CD4-positive, CD25-positive, alpha-beta regulatory T cell (primary cell): Measurements from ENCODE around the gene FAM98A. TPM values are rescaled to one million over a fixed set of nuclear protein-coding genes. Genes with fewer than 3 reads are reported as not detected.

ENCODE experiments used
- ATAC-seq, 2 donors: fragments of 150-1000 bp; cut with Tn5 transposase; one replicate each; pipeline ENCODE4 v1.10.0; 2021; ENCODE audit warnings: low read depth in 2 of 2, moderate number of reproducible peaks in 2 of 2, moderate library complexity in 1 of 2
- DNase-seq, 3 donors: peaks; one replicate each; pipeline versions ENCODE4 v3.0.0 to v3.0.0-alpha.2; 2012 to 2022; ENCODE audit warnings: mixed read lengths in 1 of 3
- H3K27ac ChIP-seq: one replicate; pipeline ENCODE4 v1.7.0; 2013; ENCODE audit warnings: mild to moderate bottlenecking, low read length; ENCODE audit not compliant: insufficient read depth, poor library complexity, severe bottlenecking
- H3K27me3 ChIP-seq: one replicate; pipeline ENCODE4 v1.7.0; 2013; ENCODE audit warnings: low read length; ENCODE audit not compliant: control insufficient read depth, insufficient read depth
- H3K36me3 ChIP-seq: one replicate; pipeline ENCODE4 v1.7.0; 2013; ENCODE audit warnings: mild to moderate bottlenecking, low read length, moderate library complexity; ENCODE audit not compliant: control insufficient read depth, insufficient read depth
- H3K4me1 ChIP-seq: 2 replicates; pipeline ENCODE4 v1.7.0; 2013; ENCODE audit warnings: mild to moderate bottlenecking, low read length; ENCODE audit not compliant: insufficient read depth, control insufficient read depth, poor library complexity, severe bottlenecking
- H3K4me3 ChIP-seq: one replicate; pipeline ENCODE4 v1.7.0; 2013; ENCODE audit warnings: low read depth, mild to moderate bottlenecking, low read length, moderate library complexity
- H3K9me3 ChIP-seq, 2 experiments: 1 replicate in 1 of 2; 2 replicates in 1 of 2; pipeline ENCODE4 v1.7.0; 2013; ENCODE audit warnings: low read length in 2 of 2, mild to moderate bottlenecking in 1 of 2, moderate library complexity in 1 of 2; ENCODE audit not compliant: control insufficient read depth in 2 of 2
- H3K27ac Mint-ChIP-seq, 3 donors: one replicate each; pipeline ENCODE4 v1.8.0; 2020 to 2022; ENCODE audit warnings: mild to moderate bottlenecking in 3 of 3, mixed read lengths in 3 of 3, moderate library complexity in 2 of 3
- H3K27me3 Mint-ChIP-seq: one replicate; pipeline ENCODE4 v1.8.0; 2022; ENCODE audit warnings: mild to moderate bottlenecking, mixed read lengths
- H3K36me3 Mint-ChIP-seq: one replicate; pipeline ENCODE4 v1.8.0; 2020; ENCODE audit warnings: mixed read lengths
- H3K4me1 Mint-ChIP-seq, 4 donors: one replicate each; pipeline ENCODE4 v1.8.0; 2020 to 2022; ENCODE audit warnings: mixed read lengths in 4 of 4, mild to moderate bottlenecking in 1 of 4
- H3K4me3 Mint-ChIP-seq, 4 donors: one replicate each; pipeline ENCODE4 v1.8.0; 2020 to 2022; ENCODE audit warnings: mild to moderate bottlenecking in 4 of 4, mixed read lengths in 4 of 4, moderate library complexity in 3 of 4
- H3K9me3 Mint-ChIP-seq, 7 donors: one replicate each; pipeline ENCODE4 v1.8.0; 2020 to 2022; ENCODE audit warnings: mixed read lengths in 7 of 7, mild to moderate bottlenecking in 3 of 7, moderate library complexity in 2 of 7
- polyA plus RNA-seq, 4 donors: library from polyadenylated mRNA; unstranded; fragments of 300-500 nt; fragmentation: Illumina TruSeq; gene quantifications; one replicate each; pipeline ENCODE4 v1.2.3, GENCODE V29; 2021
- total RNA-seq: library from RNA; stranded (reverse); gene quantifications from one replicate; pipeline ENCODE4 v1.2.3, GENCODE V29; 2022

The FAM98A gene
- total and polyA plus RNA-seq, 5 donors from 2014 or later: 14.8 to 29.0 (median 19.5) TPM

DNA sequence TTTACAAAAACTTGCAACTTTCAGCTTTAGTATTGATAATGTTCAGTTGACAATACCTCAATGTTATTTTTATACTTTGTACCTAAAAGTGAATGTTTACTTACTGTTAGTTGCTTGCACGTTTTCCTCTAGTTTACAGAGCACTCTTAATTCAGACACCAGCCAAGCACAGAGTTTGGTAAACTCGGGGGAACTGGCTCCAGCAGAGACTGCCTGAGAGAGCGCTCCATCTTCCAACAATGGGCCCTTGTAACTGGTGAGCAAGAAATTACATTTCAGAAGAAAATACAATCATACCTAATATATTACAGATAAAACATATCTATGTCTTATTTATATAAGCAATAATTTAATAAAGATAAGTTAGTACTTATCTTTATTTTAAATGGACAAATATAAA is 3.7 kb downstream of the FAM98A start:
- H3K27ac ChIP-seq: no peak overlapping the region
- Mint-ChIP-seq H3K9me3 (no peaks in the 10 kb centered on the region), H3K36me3 (peaks cover 26% of the 10 kb centered on the region), H3K4me3 (peak overlapping the region in 2 of 4 donors; percentile 33 to 49), H3K27me3 (peaks cover 6% of the 10 kb centered on the region), H3K27ac (peak overlapping the region in 2 of 3 donors; percentile 50 to 52), H3K4me1 (peaks cover 21 to 63% (median 35%) of the 10 kb centered on the region in 4 donors)
- ATAC-seq (no peak), DNase-seq (no peak)
- H3K9me3 ChIP-seq: no peaks in the 10 kb centered on the region
- H3K4me3 ChIP-seq: no peak overlapping the region
- peaks cover 40% of the 10 kb centered on the region for H3K36me3 ChIP-seq
- no peaks in the 10 kb centered on the region for H3K27me3 ChIP-seq
- H3K4me1 ChIP-seq: peaks cover 30% of the 10 kb centered on the region

DNA sequence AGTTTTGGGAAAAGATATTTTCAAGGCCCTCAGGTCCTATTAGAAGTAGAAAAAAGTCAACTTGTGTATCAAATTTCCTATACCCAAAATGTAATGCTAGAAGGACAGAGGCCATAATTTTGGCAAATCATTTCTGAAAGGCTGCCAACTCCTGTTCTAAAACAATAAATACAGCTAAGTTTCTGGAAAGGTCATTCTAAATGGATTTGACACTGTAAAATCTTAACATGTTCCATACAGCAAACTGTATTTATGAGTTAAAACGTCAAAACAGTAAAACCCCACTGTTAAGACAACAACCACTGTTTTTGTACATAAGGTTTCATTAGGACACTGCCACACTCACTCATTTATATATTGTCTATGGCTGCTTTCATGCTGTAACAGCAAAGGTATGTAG is 9.7 kb downstream of the FAM98A start:
- no peak for DNase-seq
- H3K36me3 Mint-ChIP-seq: peaks cover 35% of the 10 kb centered on the region
- no peaks in the 10 kb centered on the region for H3K27me3 ChIP-seq
- no peak overlapping the region for H3K4me3 Mint-ChIP-seq
- H3K27ac ChIP-seq: no peak overlapping the region
- H3K27me3 Mint-ChIP-seq: no peaks in the 10 kb centered on the region
- H3K4me1 ChIP-seq: no peaks in the 10 kb centered on the region
- ATAC-seq: no peak
- peaks cover 11 to 31% (median 16%) of the 10 kb centered on the region in 4 donors for H3K4me1 Mint-ChIP-seq
- H3K9me3 Mint-ChIP-seq: no peaks in the 10 kb centered on the region
- peak overlapping the region in 1 of 3 donors; percentile 65 for H3K27ac Mint-ChIP-seq
- no peaks in the 10 kb centered on the region for H3K9me3 ChIP-seq
- H3K4me3 ChIP-seq: no peak overlapping the region
- H3K36me3 ChIP-seq: peaks cover 88% of the 10 kb centered on the region

GRCh38 chr2:33588232-33588631 is 10.9 kb downstream of the FAM98A start:
- Mint-ChIP-seq H3K27me3 (no peaks in the 10 kb centered on the region), H3K4me3 (no peak overlapping the region), H3K9me3 (no peaks in the 10 kb centered on the region), H3K36me3 (peaks cover 36% of the 10 kb centered on the region), H3K4me1 (peaks cover 10 to 24% (median 12%) of the 10 kb centered on the region in 4 donors), H3K27ac (no peak overlapping the region)
- DNase-seq: no peak
- Histone ChIP-seq H3K27me3 (no peaks in the 10 kb centered on the region), H3K4me3 (no peak overlapping the region), H3K36me3 (peaks cover 87% of the 10 kb centered on the region), H3K4me1 (peaks cover under 1% of the 10 kb centered on the region), H3K9me3 (no peaks in the 10 kb centered on the region), H3K27ac (no peak overlapping the region)
- ATAC-seq: no peak

DNA sequence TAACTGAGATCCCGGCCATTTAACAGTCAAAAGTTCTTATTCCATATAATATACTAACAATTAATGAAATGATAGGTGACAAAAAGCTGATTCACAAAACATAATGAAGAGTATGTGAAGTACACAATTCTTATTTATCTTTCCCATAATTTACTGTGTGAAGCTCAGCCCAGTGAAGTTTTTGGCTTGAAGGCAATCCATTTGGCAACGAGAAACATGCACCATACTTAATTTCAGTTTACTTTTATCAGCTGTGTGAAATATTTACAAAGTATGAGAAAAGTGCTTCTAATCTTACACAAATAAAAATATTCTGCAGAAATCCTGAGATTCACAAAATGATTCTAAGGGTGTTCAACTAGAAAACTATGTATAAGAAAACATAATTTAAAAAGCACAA is 12.3 kb downstream of the FAM98A start:
- peaks cover 27% of the 10 kb centered on the region for H3K36me3 Mint-ChIP-seq
- H3K4me1 Mint-ChIP-seq: peaks cover 6 to 22% (median 12%) of the 10 kb centered on the region in 4 donors
- Histone ChIP-seq H3K27ac (no peak overlapping the region), H3K4me3 (no peak overlapping the region), H3K9me3 (no peaks in the 10 kb centered on the region), H3K36me3 (peaks cover 72% of the 10 kb centered on the region), H3K4me1 (peaks cover 3% of the 10 kb centered on the region), H3K27me3 (no peaks in the 10 kb centered on the region)
- DNase-seq: no peak
- ATAC-seq: no peak
- no peak overlapping the region for H3K27ac Mint-ChIP-seq
- no peak overlapping the region for H3K4me3 Mint-ChIP-seq
- H3K27me3 Mint-ChIP-seq: no peaks in the 10 kb centered on the region
- no peaks in the 10 kb centered on the region for H3K9me3 Mint-ChIP-seq

GRCh38 chr2:33583194-33583938 is 15.7 kb downstream of the FAM98A start:
- H3K27ac Mint-ChIP-seq: no peak overlapping the region
- ATAC-seq (no peak), DNase-seq (peak in 2 of 3 donors; percentile 32 to 37)

GRCh38 chr2:33581872-33582271 is 17.2 kb downstream of the FAM98A start:
- peaks cover 0 to 11% (median 5%) of the 10 kb centered on the region in 4 donors for H3K4me1 Mint-ChIP-seq
- Histone ChIP-seq H3K27me3 (no peaks in the 10 kb centered on the region), H3K4me1 (peaks cover 3% of the 10 kb centered on the region), H3K9me3 (no peaks in the 10 kb centered on the region), H3K27ac (no peak overlapping the region), H3K4me3 (no peak overlapping the region), H3K36me3 (peaks cover 33% of the 10 kb centered on the region)
- no peak overlapping the region for H3K27ac Mint-ChIP-seq
- H3K9me3 Mint-ChIP-seq: no peaks in the 10 kb centered on the region
- DNase-seq (peak in 1 of 3 donors; percentile 16), ATAC-seq (no peak)
- no peaks in the 10 kb centered on the region for H3K27me3 Mint-ChIP-seq
- no peak overlapping the region for H3K4me3 Mint-ChIP-seq
- peaks cover 15% of the 10 kb centered on the region for H3K36me3 Mint-ChIP-seq

More at GRCh38 chr2:33583194-33583938, 15.7 kb downstream of the FAM98A start:
- no peak overlapping the region for H3K4me3 Mint-ChIP-seq
- no peaks in the 10 kb centered on the region for H3K27me3 Mint-ChIP-seq
- peaks cover 15% of the 10 kb centered on the region for H3K36me3 Mint-ChIP-seq
- Histone ChIP-seq H3K27me3 (no peaks in the 10 kb centered on the region), H3K4me3 (no peak overlapping the region), H3K9me3 (no peaks in the 10 kb centered on the region), H3K27ac (no peak overlapping the region), H3K36me3 (peaks cover 47% of the 10 kb centered on the region), H3K4me1 (peaks cover 3% of the 10 kb centered on the region)
- H3K9me3 Mint-ChIP-seq: no peaks in the 10 kb centered on the region
- H3K4me1 Mint-ChIP-seq: peaks cover 0 to 12% (median 5%) of the 10 kb centered on the region in 4 donors

- Mint-ChIP-seq H3K36me3 (peaks cover 4% of the 10 kb centered on the region), H3K27ac (peak overlapping the region in 2 of 3 donors; percentile 29 to 45), H3K4me1 (peaks cover 0 to 11% (median 5%) of the 10 kb centered on the region in 4 donors), H3K27me3 (no peaks in the 10 kb centered on the region), H3K9me3 (no peaks in the 10 kb centered on the region), H3K4me3 (no peak overlapping the region)
- H3K4me1 ChIP-seq: peaks cover 3% of the 10 kb centered on the region
- no peak overlapping the region for H3K4me3 ChIP-seq
- H3K27ac ChIP-seq: no peak overlapping the region
- DNase-seq: no peak
- no peaks in the 10 kb centered on the region for H3K27me3 ChIP-seq
- peaks cover 6% of the 10 kb centered on the region for H3K36me3 ChIP-seq
- no peaks in the 10 kb centered on the region for H3K9me3 ChIP-seq
- no peak for ATAC-seq
Measured at GRCh38 chr2:33579227-33579626, 19.9 kb downstream of the FAM98A start.

GRCh38 chr2:33577668-33578067 is 21.4 kb downstream of the FAM98A start:
- Histone ChIP-seq H3K9me3 (no peaks in the 10 kb centered on the region), H3K4me3 (no peak overlapping the region), H3K27me3 (no peaks in the 10 kb centered on the region), H3K4me1 (no peaks in the 10 kb centered on the region), H3K36me3 (no peaks in the 10 kb centered on the region), H3K27ac (no peak overlapping the region)
- no peaks in the 10 kb centered on the region for H3K27me3 Mint-ChIP-seq
- H3K9me3 Mint-ChIP-seq: no peaks in the 10 kb centered on the region
- H3K4me3 Mint-ChIP-seq: no peak overlapping the region
- H3K27ac Mint-ChIP-seq: no peak overlapping the region
- no peak for DNase-seq
- H3K4me1 Mint-ChIP-seq: peaks cover 0 to 11% (median 2%) of the 10 kb centered on the region in 4 donors
- ATAC-seq: no peak
- H3K36me3 Mint-ChIP-seq: no peaks in the 10 kb centered on the region
